Keratinocyte (primary cell): ENCODE data around the gene GRIK2. TPM values are rescaled to one million over a fixed set of nuclear protein-coding genes. Genes with fewer than 3 reads are reported as not detected.

ENCODE experiments used
- DNase-seq: peaks from one replicate; pipeline ENCODE4 v3.0.0-alpha.2; 2011; ENCODE audit warnings: low read depth, missing footprints, low spot score
- FAIRE-seq: peaks from 2 replicates; lab custom pipeline; 2011; peaks lifted over from hg19 to GRCh38; lab: Jason Lieb, UNC
- H2AFZ ChIP-seq: 2 replicates; pipeline ENCODE4 v1.6.0; 2012; ENCODE audit warnings: low read length, control low read depth, inconsistent platforms; ENCODE audit not compliant: control insufficient read depth
- H3K27ac ChIP-seq: 2 replicates; pipeline ENCODE4 v1.5.1; 2011; ENCODE audit warnings: low read length; ENCODE audit not compliant: control insufficient read depth, insufficient read depth
- H3K27me3 ChIP-seq: 3 replicates; pipeline ENCODE4 v1.6.0; 2011; ENCODE audit warnings: low read length; ENCODE audit not compliant: control insufficient read depth, insufficient read depth; ENCODE audit errors: extremely low read depth
- H3K36me3 ChIP-seq, 2 experiments: 2 replicates in 1 of 2; 3 replicates in 1 of 2; pipeline ENCODE4 v1.5.1; 2011; ENCODE audit warnings: low read length in 2 of 2, mild to moderate bottlenecking in 1 of 2; ENCODE audit not compliant: control insufficient read depth in 2 of 2, insufficient read depth in 2 of 2; ENCODE audit errors: extremely low read depth in 1 of 2
- H3K4me1 ChIP-seq: 3 replicates; pipeline ENCODE4 v1.5.1; 2011; ENCODE audit warnings: low read length; ENCODE audit not compliant: control insufficient read depth, insufficient read depth; ENCODE audit errors: extremely low read depth
- H3K4me2 ChIP-seq: 3 replicates; pipeline ENCODE4 v1.6.0; 2011; ENCODE audit warnings: low read depth, low read length; ENCODE audit not compliant: control insufficient read depth, insufficient read depth; ENCODE audit errors: extremely low read depth
- H3K4me3 ChIP-seq, 3 experiments: fragments of 200-600 bp in 1 of 3; sonication (generic) in 1 of 3; 2 replicates in 2 of 3; 3 replicates in 1 of 3; pipeline ENCODE4 v1.5.1; 2011 to 2016; ENCODE audit warnings: low read length in 3 of 3, mild to moderate bottlenecking in 3 of 3, control low read depth in 2 of 3, inconsistent platforms in 1 of 3, low read depth in 1 of 3, mixed read lengths in 1 of 3, mixed run types in 1 of 3, moderate library complexity in 1 of 3; ENCODE audit not compliant: control insufficient read depth in 2 of 3, insufficient read depth in 2 of 3; ENCODE audit errors: extremely low read depth in 1 of 3
- H3K79me2 ChIP-seq: 2 replicates; pipeline ENCODE4 v1.6.0; 2012; ENCODE audit warnings: low read length; ENCODE audit not compliant: control insufficient read depth, insufficient read depth
- H3K9ac ChIP-seq: 3 replicates; pipeline ENCODE4 v1.6.0; 2011; ENCODE audit warnings: low read length; ENCODE audit not compliant: control insufficient read depth, insufficient read depth; ENCODE audit errors: extremely low read depth
- H3K9me1 ChIP-seq: 3 replicates; pipeline ENCODE4 v1.6.0; 2011; ENCODE audit warnings: low read length; ENCODE audit not compliant: control insufficient read depth, insufficient read depth; ENCODE audit errors: extremely low read depth
- H3K9me3 ChIP-seq: 2 replicates; pipeline ENCODE4 v1.5.1; 2012; ENCODE audit warnings: low read depth, low read length; ENCODE audit not compliant: control insufficient read depth
- H4K20me1 ChIP-seq: 3 replicates; pipeline ENCODE4 v1.6.0; 2011; ENCODE audit warnings: low read length; ENCODE audit not compliant: control insufficient read depth, insufficient read depth; ENCODE audit errors: extremely low read depth
- CTCF ChIP-seq, 3 experiments: IDR thresholded peaks in 1 of 3; conservative IDR thresholded peaks in 1 of 3; optimal IDR thresholded peaks in 1 of 3; 2 replicates in 2 of 3; 3 replicates in 1 of 3; pipeline versions ENCODE3 to v1.5.1; 2011; ENCODE audit warnings: low read length in 3 of 3, mild to moderate bottlenecking in 3 of 3, moderate library complexity in 2 of 3, control low read depth in 1 of 3, inconsistent platforms in 1 of 3; ENCODE audit not compliant: insufficient read depth in 2 of 3; ENCODE audit errors: extremely low read depth in 1 of 3
- EZH2 ChIP-seq: IDR thresholded peaks from one replicate; pipeline ENCODE4 v1.6.1; 2012; ENCODE audit warnings: inconsistent platforms, mild to moderate bottlenecking, low read length, moderate library complexity
- dilution Hi-C: fragments of 300-500 bp; cut with MboI; formaldehyde crosslinking; loops from one replicate; pipeline ENCODE4 v1.7.0; 2020; ENCODE audit warnings: low sequenced_read_pairs; ENCODE audit not compliant: extremely low pct_ligation_motif_present
- polyA plus RNA-seq, 5 experiments: library from polyadenylated mRNA; depleted of rRNA in 3 of 5; stranded (reverse) in 3 of 5; stranded (forward) in 1 of 5; unstranded in 1 of 5; fragments of >200 nt; gene quantifications; 1 replicate in 1 of 5; 2 replicates in 3 of 5; 3 replicates in 1 of 5; pipeline versions ENCODE4 v1.2.1 to v1.2.3, GENCODE V29; 2011 to 2012; ENCODE audit warnings: missing spikeins in 2 of 5, low read depth in 1 of 5, low replicate concordance in 1 of 5

Gene GRIK2
- polyA plus RNA-seq, 1 donor (not counting 4 experiments of a cell fraction or from before 2014, with no cell fraction given) = 0.01 TPM

GRCh38 chr6:101918471-101918870 is 525.0 kb downstream of the GRIK2 start:
- Histone ChIP-seq H3K4me1 (no peaks in the 10 kb centered on the region), H3K9me1 (no peaks in the 10 kb centered on the region), H4K20me1 (no peaks in the 10 kb centered on the region), H2AFZ (no peak overlapping the region), H3K79me2 (no peaks in the 10 kb centered on the region), H3K27me3 (no peaks in the 10 kb centered on the region), H3K9me3 (no peaks in the 10 kb centered on the region), H3K9ac (no peak overlapping the region), H3K4me3 (no peak overlapping the region), H3K36me3 (no peaks in the 10 kb centered on the region), H3K4me2 (no peak overlapping the region), H3K27ac (no peak overlapping the region)
- TF ChIP-seq EZH2 (no peak), CTCF (optimal IDR thresholded peaks at IDR 0.05 in 1 of 3, IDR thresholded peaks at IDR 0.05 in 1 of 3, conservative IDR thresholded peaks at IDR 0.05 in 1 of 3; ENCODE audit: extremely low read depth in 1 of 3, insufficient read depth in 2 of 3, low read length in 3 of 3) (no peak)
- DNase-seq (no peak), FAIRE-seq (no peak)
- dilution Hi-C loops = no loop called here

GRCh38 chr6:101921829-101922450 is 528.4 kb downstream of the GRIK2 start:
- H3K4me2 ChIP-seq = no peak overlapping the region
- no peak overlapping the region for H3K9ac ChIP-seq
- no peaks in the 10 kb centered on the region for H3K79me2 ChIP-seq
- no peaks in the 10 kb centered on the region for H3K9me1 ChIP-seq
- H3K36me3 ChIP-seq = no peaks in the 10 kb centered on the region
- H2AFZ ChIP-seq = no peak overlapping the region
- FAIRE-seq = no peak
- no peaks in the 10 kb centered on the region for H3K4me1 ChIP-seq
- H3K27me3 ChIP-seq = no peaks in the 10 kb centered on the region
- no peaks in the 10 kb centered on the region for H3K9me3 ChIP-seq
- dilution Hi-C loops = no loop called here
- no peak overlapping the region for H3K27ac ChIP-seq
- H3K4me3 ChIP-seq = no peak overlapping the region
- DNase-seq = no peak
- no peaks in the 10 kb centered on the region for H4K20me1 ChIP-seq
- TF ChIP-seq EZH2 = no peak
- TF ChIP-seq CTCF (optimal IDR thresholded peaks at IDR 0.05 in 1 of 3, IDR thresholded peaks at IDR 0.05 in 1 of 3, conservative IDR thresholded peaks at IDR 0.05 in 1 of 3; ENCODE audit: extremely low read depth in 1 of 3, insufficient read depth in 2 of 3, low read length in 3 of 3) = no peak
